Large intestine (tissue), 3 donors: ENCODE measurements around the gene FEN1. TPM values are rescaled to one million over a fixed set of nuclear protein-coding genes. Genes with fewer than 3 reads are reported as not detected.
A peak's percentile ranks its signal among the peaks of the same experiment; 100 is the strongest.

ENCODE experiments used
- DNase-seq, 2 donors: peaks; one replicate each; pipeline versions ENCODE4 v3.0.0 to v3.0.0-alpha.2; 2013
- H3K27ac ChIP-seq: one replicate; pipeline ENCODE4 v1.5.1; 2013; ENCODE audit warnings: low read length
- H3K27me3 ChIP-seq: 2 replicates; pipeline ENCODE4 v1.6.1; 2013; ENCODE audit warnings: low read length; ENCODE audit not compliant: control insufficient read depth, insufficient read depth
- H3K36me3 ChIP-seq: 2 replicates; pipeline ENCODE4 v1.6.1; 2013; ENCODE audit warnings: low read length; ENCODE audit not compliant: control insufficient read depth, insufficient read depth
- H3K4me1 ChIP-seq: one replicate; pipeline ENCODE4 v1.6.1; 2013; ENCODE audit warnings: low read length; ENCODE audit not compliant: control insufficient read depth, insufficient read depth
- H3K4me3 ChIP-seq: one replicate; pipeline ENCODE4 v1.5.1; 2013; ENCODE audit warnings: low read length
- H3K9me3 ChIP-seq: one replicate; pipeline ENCODE4 v1.6.1; 2013; ENCODE audit warnings: mild to moderate bottlenecking, low read depth, low read length, moderate library complexity; ENCODE audit not compliant: control insufficient read depth
- WGBS: methylation state at CpG from one replicate; pipeline ENCODE4 v1.1.5; 2013; ENCODE audit warnings: low lambda C conversion rate; ENCODE audit not compliant: insufficient coverage; 5-methylcytosine and 5-hydroxymethylcytosine counted together
- polyA plus RNA-seq: library from polyadenylated mRNA; unstranded; fragments of 120-200 nt; gene quantifications from one replicate; pipeline ENCODE4 v1.2.1, GENCODE V29; 2013

The FEN1 gene
- polyA plus RNA-seq, 1 donor, result 21.5 TPM

DNA sequence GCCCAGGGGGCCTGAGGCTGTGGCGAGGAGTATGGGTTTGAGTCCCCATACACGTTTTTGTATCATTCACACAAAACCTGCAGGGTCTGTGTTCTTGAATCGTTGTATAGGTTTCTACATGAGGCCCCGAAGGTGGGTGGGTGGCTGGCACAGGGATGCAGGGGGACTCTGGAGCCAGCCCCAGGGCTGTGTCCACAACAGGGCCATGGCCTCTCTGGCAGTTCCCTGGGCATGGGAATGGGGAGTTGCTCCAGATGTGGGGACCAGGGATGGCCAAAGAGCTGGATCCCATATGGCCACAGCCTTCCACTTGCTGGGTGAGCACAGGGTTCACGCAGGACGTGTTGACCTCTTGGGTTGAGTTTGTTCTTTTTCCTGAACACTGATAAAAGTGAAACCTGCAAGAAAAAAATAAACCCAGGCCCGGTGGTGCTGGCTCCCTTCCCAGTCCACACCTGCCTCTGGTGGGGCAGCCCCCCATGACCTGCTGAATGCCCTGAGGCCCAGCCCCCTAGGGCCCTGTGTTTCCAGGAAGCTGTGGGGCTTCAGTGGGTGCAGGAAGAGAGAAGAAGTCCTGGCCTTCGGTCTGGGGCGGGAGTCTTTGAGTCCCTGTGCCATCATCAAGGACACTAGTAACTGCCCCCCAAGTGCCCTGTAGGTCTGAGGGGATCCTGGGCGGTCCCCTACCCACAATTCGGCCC, 24.2 kb upstream of the FEN1 start:
- no peaks in the 10 kb centered on the region for H3K27me3 ChIP-seq
- H3K27ac ChIP-seq, result peak overlapping the region; percentile 9
- peaks cover 4% of the 10 kb centered on the region for H3K9me3 ChIP-seq
- peaks cover 50% of the 10 kb centered on the region for H3K4me1 ChIP-seq
- no CpG with 5 or more reads among the region's 11 CpGs for WGBS
- peaks cover 15% of the 10 kb centered on the region for H3K36me3 ChIP-seq
- no peak overlapping the region for H3K4me3 ChIP-seq
- peak in 1 of 2 donors; percentile 63 for DNase-seq

DNA sequence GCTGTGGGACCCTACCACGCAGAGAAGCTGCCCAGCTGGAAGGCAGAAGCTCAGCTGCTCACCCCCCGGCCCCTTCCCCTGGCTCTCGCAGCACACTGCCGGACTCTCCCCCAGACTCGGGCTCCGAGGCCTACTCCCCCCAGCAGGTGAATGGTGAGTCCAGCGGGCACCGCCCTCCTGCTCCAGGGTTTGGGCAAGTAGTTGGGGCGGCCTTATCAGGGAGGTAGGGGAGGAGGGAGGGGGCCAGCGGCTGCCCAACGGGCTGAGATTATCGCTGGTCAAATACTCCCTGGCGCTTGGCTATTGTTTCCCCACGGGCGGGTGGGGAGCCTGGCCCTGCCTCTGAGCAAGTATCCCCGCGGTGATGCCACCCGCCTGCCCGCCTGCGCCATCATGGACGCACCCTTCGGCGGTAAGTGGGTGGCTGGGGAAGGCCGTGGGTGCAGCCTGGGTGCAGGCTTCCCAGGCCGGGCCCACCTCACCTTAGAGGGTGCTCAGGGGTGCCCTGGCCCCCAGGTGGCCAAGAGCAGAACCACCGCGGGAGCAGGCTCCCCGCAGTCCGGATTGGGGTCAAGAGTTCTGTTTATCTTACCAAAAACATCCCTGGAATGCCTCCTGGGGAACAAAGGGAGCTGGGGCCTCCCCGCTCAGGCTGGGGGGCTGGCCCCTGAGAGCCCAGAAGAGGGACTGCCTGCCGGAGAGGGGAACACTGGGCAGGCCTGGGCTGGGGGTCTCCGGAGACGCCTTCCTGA, 23.4 kb upstream of the FEN1 start:
- peak overlapping the region; percentile 9 for H3K27ac ChIP-seq
- H3K4me1 ChIP-seq, result peaks cover 44% of the 10 kb centered on the region
- H3K36me3 ChIP-seq, result peaks cover 17% of the 10 kb centered on the region
- DNase-seq, result peak; percentile 46 to 68
- H3K4me3 ChIP-seq, result no peak overlapping the region
- H3K9me3 ChIP-seq, result no peaks in the 10 kb centered on the region
- no CpG with 5 or more reads among the region's 33 CpGs for WGBS
- H3K27me3 ChIP-seq, result no peaks in the 10 kb centered on the region

DNA sequence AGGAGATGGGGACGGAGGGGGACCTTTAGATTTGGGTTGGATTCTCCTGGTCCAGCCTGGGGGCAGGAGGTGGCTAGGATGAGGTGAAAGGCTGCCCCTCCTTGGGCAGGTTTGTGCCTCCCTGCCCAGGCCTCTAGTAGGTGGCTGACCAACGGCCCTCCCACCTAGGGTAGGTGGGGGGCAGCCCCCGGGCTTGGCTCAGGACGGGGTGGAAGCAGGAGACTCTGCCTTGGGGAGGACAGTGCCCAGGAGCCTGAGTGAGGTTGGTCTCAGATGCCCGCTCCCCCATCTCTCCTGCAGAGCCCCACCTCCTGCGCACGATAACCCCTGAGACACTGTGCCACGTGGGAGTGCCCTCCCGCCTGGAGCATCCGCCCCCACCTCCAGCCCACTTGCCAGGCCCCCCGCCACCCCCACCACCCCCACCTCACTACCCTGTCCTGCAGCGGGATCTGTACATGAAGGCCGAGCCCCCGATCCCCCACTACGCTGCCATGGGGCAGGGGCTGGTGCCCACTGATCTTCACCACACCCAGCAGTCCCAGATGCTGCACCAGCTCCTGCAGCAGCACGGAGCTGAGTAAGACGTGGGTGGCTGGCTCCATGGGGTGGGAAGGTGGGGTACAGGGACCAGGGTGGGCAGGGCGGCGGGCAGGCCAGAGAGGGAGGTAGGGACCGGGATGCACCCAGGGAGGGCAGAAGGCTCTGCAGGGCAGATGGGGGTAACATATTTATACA, 22.6 kb upstream of the FEN1 start:
- DNase-seq, result no peak
- peaks cover 22% of the 10 kb centered on the region for H3K36me3 ChIP-seq
- WGBS, result no CpG with 5 or more reads among the region's 20 CpGs
- H3K4me3 ChIP-seq, result no peak overlapping the region
- H3K27me3 ChIP-seq, result no peaks in the 10 kb centered on the region
- no peaks in the 10 kb centered on the region for H3K9me3 ChIP-seq
- H3K27ac ChIP-seq, result no peak overlapping the region
- peaks cover 37% of the 10 kb centered on the region for H3K4me1 ChIP-seq

DNA sequence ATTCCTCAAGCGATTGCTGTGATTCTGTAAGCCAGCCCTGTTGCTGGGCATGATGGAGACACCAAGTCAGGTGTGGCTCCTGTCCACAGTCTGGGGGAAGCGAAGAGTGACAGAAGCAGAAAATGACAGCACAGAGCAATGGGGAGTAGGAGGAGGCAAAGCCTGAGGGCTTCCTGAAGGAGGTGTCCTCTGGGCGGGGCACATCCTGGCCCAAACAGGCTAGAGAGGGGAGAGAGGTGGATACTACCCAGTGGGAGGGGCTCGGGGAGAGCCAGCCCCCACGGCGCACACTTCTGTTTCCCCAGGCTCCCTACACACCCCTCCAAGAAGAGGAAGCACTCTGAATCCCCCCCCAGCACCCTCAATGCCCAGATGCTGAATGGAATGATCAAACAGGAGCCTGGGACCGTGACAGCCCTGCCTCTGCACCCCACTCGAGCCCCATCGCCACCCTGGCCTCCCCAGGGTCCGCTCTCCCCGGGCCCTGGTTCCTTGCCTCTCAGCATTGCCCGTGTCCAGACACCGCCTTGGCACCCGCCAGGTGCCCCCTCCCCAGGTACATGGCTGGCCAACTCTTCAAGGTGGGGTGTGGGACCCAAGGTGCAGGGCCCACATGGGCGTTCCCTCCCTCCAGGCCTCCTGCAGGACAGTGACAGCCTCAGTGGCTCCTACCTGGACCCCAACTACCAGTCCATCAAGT, 21.4 kb upstream of the FEN1 start:
- Histone ChIP-seq H3K9me3 (no peaks in the 10 kb centered on the region), H3K27me3 (no peaks in the 10 kb centered on the region), H3K4me3 (no peak overlapping the region), H3K36me3 (peaks cover 27% of the 10 kb centered on the region), H3K4me1 (peaks cover 38% of the 10 kb centered on the region), H3K27ac (no peak overlapping the region)
- 100% methylated on average over 1 of the region's 15 CpGs for WGBS
- DNase-seq, result no peak

DNA sequence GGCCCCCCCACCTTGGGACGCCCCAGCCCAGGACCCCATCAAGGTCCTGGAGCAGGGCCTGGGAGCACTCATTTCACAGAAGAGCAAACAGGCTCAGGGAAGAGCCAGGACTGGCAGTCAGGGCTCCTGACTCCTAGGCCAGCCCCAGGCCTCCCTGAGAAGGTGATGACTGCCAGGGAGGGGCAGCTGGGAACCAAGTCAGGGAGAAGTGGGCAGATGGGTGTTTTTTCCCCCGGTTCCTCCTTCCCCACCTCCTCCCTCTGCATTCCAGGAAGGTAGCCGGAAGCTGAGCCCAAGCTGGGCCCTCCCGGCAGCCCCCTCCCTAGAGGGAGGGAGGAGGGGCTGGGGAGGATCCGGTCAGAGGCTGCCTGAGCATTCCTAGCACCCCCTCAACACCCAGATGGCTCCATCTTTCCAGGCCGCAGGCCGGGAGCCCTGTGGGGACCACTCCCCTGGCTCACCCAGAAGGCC, 20.7 kb upstream of the FEN1 start:
- Histone ChIP-seq H3K9me3 (no peaks in the 10 kb centered on the region), H3K27ac (no peak overlapping the region), H3K4me1 (peaks cover 33% of the 10 kb centered on the region), H3K36me3 (peaks cover 34% of the 10 kb centered on the region), H3K27me3 (no peaks in the 10 kb centered on the region), H3K4me3 (no peak overlapping the region)
- no CpG with 5 or more reads among the region's 7 CpGs for WGBS
- DNase-seq, result no peak

DNA sequence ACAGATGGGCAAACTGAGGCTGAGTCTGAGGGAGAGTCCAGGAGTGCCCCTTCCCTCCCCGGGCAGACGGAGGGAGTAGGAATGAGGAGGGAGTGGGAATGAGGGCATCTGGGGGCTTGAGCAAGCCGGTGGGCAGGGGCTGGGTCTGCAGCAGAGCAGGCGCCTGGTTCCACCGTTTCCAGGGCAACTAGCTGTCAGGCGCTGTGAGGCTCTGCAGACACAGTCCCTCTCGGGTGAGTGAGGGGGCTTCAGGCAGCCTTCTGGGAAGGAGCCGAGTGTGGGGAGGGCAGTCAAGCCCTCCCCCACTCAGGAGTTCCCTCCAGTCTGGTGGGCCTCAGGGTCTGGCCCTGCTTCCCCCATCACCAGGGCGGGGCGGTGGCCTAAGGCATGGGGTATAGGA, 19.4 kb upstream of the FEN1 start:
- DNase-seq, result peak in 1 of 2 donors; percentile 31
- Histone ChIP-seq H3K4me1 (peaks cover 27% of the 10 kb centered on the region), H3K4me3 (no peak overlapping the region), H3K27me3 (no peaks in the 10 kb centered on the region), H3K36me3 (peaks cover 43% of the 10 kb centered on the region), H3K27ac (no peak overlapping the region), H3K9me3 (no peaks in the 10 kb centered on the region)
- WGBS, result no CpG with 5 or more reads among the region's 10 CpGs

DNA sequence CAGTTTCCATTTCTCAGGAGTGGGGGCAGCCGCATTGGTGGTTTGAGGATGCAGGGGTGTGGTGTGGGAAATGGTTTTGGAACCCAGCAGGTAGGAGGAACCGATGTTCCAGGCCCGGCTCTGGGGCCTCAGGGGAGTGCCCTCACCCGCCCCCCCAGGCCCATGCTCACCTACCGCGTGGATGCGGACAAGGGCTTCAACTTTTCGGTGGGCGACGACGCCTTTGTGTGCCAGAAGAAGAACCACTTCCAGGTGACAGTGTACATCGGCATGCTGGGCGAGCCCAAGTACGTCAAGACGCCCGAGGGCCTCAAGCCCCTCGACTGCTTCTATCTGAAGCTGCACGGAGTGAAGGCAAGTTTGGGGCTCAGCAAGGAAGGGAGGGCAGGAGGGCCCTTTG, 18.9 kb upstream of the FEN1 start:
- no peak overlapping the region for H3K27ac ChIP-seq
- 100% methylated on average over 2 of the region's 18 CpGs for WGBS
- H3K27me3 ChIP-seq, result no peaks in the 10 kb centered on the region
- no peaks in the 10 kb centered on the region for H3K9me3 ChIP-seq
- H3K4me1 ChIP-seq, result peaks cover 22% of the 10 kb centered on the region
- H3K4me3 ChIP-seq, result no peak overlapping the region
- DNase-seq, result no peak
- H3K36me3 ChIP-seq, result peaks cover 48% of the 10 kb centered on the region

DNA sequence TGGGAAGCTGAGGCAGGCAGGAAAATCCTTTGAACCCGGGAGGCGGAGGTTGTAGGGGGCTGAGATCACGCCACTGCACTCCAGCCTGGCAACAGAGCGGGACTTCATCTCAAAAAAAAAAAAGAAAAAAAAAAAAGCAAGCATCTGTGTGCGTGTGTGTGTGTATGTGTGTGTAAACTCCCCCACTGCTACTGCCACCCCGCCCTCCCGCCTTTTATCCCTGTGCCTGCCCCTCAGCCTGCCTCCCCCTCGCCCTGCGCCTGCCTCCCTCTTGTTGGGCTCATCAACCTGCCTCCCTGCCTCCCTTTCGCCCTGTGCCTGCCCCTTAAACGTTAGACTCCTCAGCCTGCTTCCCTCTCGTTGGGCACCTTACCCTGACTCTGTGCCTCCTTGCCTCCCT, 18.3 kb upstream of the FEN1 start:
- Histone ChIP-seq H3K4me1 (peaks cover 16% of the 10 kb centered on the region), H3K27ac (no peak overlapping the region), H3K4me3 (no peak overlapping the region), H3K36me3 (peaks cover 54% of the 10 kb centered on the region), H3K9me3 (no peaks in the 10 kb centered on the region), H3K27me3 (no peaks in the 10 kb centered on the region)
- 83% methylated on average over 2 of the region's 12 CpGs for WGBS
- DNase-seq, result no peak

DNA sequence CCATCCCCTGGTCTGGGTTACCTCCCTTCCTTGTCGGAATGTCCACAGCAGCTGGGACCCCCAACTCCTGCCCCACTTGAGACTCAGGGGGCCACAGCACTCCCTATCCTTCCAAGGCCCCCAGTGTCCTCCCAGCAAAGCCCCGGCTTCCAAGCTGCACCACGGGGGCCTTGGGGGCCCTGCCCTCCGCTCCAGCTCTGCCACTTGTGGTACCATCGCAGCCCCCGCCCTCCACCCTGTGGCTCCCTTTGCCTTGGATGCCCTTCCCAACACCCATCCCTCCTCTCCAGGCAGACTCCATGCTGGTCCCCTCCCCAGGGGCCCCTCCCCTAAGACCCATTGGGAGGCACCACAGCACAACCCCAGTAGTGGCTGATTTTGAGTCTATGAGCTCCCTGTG, 17.6 kb upstream of the FEN1 start:
- H3K27ac ChIP-seq, result no peak overlapping the region
- no peak overlapping the region for H3K4me3 ChIP-seq
- H3K4me1 ChIP-seq, result peaks cover 10% of the 10 kb centered on the region
- peaks cover 61% of the 10 kb centered on the region for H3K36me3 ChIP-seq
- DNase-seq, result no peak
- H3K27me3 ChIP-seq, result no peaks in the 10 kb centered on the region
- H3K9me3 ChIP-seq, result no peaks in the 10 kb centered on the region
- no CpG with 5 or more reads among the region's 6 CpGs for WGBS
